Smooth muscle cell (in vitro differentiated cells): ENCODE data around the gene PIP4P1. TPM values are rescaled to one million over a fixed set of nuclear protein-coding genes. Genes with fewer than 3 reads are reported as not detected.
A peak's percentile ranks its signal among the peaks of the same experiment; 100 is the strongest.

ENCODE experiments used
- DNase-seq: peaks from one replicate; lab custom pipeline; 2025; ENCODE audit not compliant: unreplicated experiment; lab: John Stamatoyannopoulos, UW
- H2AFZ ChIP-seq: fragments of 200-600 bp; sonication (generic); 2 replicates; pipeline ENCODE4 v1.6.0; 2016; ENCODE audit warnings: antibody characterized with exemption, low read depth, mild to moderate bottlenecking
- H3F3A ChIP-seq: fragments of 200-600 bp; sonication (generic); 2 replicates; pipeline ENCODE4 v1.6.0; 2017; ENCODE audit warnings: antibody characterized with exemption, low read depth
- H3K27ac ChIP-seq: fragments of 200-600 bp; sonication (generic); 2 replicates; pipeline ENCODE4 v1.5.1; 2016; ENCODE audit warnings: low read depth, mild to moderate bottlenecking
- H3K27me3 ChIP-seq: fragments of 200-600 bp; sonication (generic); 2 replicates; pipeline ENCODE4 v1.6.1; 2016; ENCODE audit warnings: low read depth, mild to moderate bottlenecking
- H3K36me3 ChIP-seq: fragments of 200-600 bp; sonication (generic); 2 replicates; pipeline ENCODE4 v1.5.1; 2016; ENCODE audit warnings: low read depth
- H3K4me1 ChIP-seq: fragments of 200-600 bp; sonication (generic); 2 replicates; pipeline ENCODE4 v1.5.1; 2016; ENCODE audit warnings: low read depth
- H3K4me2 ChIP-seq: fragments of 200-600 bp; sonication (generic); 2 replicates; pipeline ENCODE4 v1.6.0; 2016; ENCODE audit warnings: mild to moderate bottlenecking
- H3K4me3 ChIP-seq: fragments of 200-600 bp; sonication (generic); 2 replicates; pipeline ENCODE4 v1.5.1; 2016; ENCODE audit warnings: mild to moderate bottlenecking
- H3K79me2 ChIP-seq: fragments of 200-600 bp; sonication (generic); 2 replicates; pipeline ENCODE4 v1.6.0; 2016; ENCODE audit warnings: low read depth, mild to moderate bottlenecking
- H3K9ac ChIP-seq: fragments of 200-600 bp; sonication (generic); 2 replicates; pipeline ENCODE4 v1.6.0; 2016; ENCODE audit warnings: low read depth
- H3K9me3 ChIP-seq: fragments of 200-600 bp; sonication (generic); replicated peaks from 2 replicates; pipeline ENCODE4 v1.5.1; 2016; ENCODE audit warnings: low read depth
- H4K20me1 ChIP-seq: fragments of 200-600 bp; sonication (generic); 2 replicates; pipeline ENCODE4 v1.6.0; 2016; ENCODE audit warnings: low read depth
- WGBS: methylation state at CpG from one replicate; pipeline ENCODE4 v1.1.7; 2016; ENCODE audit warnings: low lambda C conversion rate; 5-methylcytosine and 5-hydroxymethylcytosine counted together
- polyA plus RNA-seq: library from polyadenylated mRNA; unstranded; fragments of >200 nt; fragmentation: Nextera tagmentation; extraction: Ambion mirVana; gene quantifications from 2 replicates; pipeline ENCODE4 v1.2.1, GENCODE V29; 2016
- total RNA-seq: library from RNA; depleted of rRNA; stranded (reverse); fragments of >200 nt; gene quantifications from 2 replicates; pipeline ENCODE4 v1.2.3, GENCODE V29; 2014
- TF ChIP-seq, protein P1 (sequence below): fragments of 200-600 bp; sonication (generic); IDR thresholded peaks from 2 replicates; pipeline ENCODE4 v1.5.1; 2017; ENCODE audit warnings: borderline replicate concordance, mild to moderate bottlenecking, antibody characterized with exemption; ENCODE audit not compliant: insufficient read depth, poor library complexity, severe bottlenecking

PIP4P1 gene
- total and polyA plus RNA-seq, 2 experiments from 2014 or later, result 24.8 to 54.9 TPM

DNA sequence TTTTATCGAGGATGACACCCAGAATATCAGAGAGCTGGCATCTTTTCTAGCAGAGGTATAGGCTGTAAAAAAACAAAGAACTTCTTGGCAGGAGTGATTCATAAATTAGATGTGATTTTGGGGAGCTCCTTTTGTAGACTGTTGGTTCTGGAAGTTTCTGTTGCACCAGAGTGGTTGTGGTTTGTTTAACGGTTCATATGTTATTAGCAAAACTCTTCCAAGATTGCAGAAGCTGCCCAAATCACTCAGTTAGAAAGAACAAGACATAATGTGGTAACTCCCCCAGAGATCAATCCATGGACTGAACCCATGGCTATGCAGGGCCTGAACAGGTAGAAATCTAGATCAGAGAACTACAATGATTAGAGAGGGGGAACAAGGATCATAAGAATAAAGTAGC is 37.4 kb upstream of the PIP4P1 start:
- no peak overlapping the region for H3K4me3 ChIP-seq
- H3K79me2 ChIP-seq, result no peaks in the 10 kb centered on the region
- no peak overlapping the region for H2AFZ ChIP-seq
- 82% methylated on average over 2 of the region's 2 CpGs for WGBS
- H4K20me1 ChIP-seq, result no peaks in the 10 kb centered on the region
- TF ChIP-seq, protein P1, sequence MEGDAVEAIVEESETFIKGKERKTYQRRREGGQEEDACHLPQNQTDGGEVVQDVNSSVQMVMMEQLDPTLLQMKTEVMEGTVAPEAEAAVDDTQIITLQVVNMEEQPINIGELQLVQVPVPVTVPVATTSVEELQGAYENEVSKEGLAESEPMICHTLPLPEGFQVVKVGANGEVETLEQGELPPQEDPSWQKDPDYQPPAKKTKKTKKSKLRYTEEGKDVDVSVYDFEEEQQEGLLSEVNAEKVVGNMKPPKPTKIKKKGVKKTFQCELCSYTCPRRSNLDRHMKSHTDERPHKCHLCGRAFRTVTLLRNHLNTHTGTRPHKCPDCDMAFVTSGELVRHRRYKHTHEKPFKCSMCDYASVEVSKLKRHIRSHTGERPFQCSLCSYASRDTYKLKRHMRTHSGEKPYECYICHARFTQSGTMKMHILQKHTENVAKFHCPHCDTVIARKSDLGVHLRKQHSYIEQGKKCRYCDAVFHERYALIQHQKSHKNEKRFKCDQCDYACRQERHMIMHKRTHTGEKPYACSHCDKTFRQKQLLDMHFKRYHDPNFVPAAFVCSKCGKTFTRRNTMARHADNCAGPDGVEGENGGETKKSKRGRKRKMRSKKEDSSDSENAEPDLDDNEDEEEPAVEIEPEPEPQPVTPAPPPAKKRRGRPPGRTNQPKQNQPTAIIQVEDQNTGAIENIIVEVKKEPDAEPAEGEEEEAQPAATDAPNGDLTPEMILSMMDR, result no peak
- no peaks in the 10 kb centered on the region for H3K4me1 ChIP-seq
- no peaks in the 10 kb centered on the region for H3K36me3 ChIP-seq
- no peak overlapping the region for H3K4me2 ChIP-seq
- no peak overlapping the region for H3K9ac ChIP-seq
- H3K27ac ChIP-seq, result no peak overlapping the region
- H3K9me3 ChIP-seq, result no peaks in the 10 kb centered on the region
- H3K27me3 ChIP-seq, result no peaks in the 10 kb centered on the region
- DNase-seq, result no peak
- H3F3A ChIP-seq, result no peaks in the 10 kb centered on the region

DNA sequence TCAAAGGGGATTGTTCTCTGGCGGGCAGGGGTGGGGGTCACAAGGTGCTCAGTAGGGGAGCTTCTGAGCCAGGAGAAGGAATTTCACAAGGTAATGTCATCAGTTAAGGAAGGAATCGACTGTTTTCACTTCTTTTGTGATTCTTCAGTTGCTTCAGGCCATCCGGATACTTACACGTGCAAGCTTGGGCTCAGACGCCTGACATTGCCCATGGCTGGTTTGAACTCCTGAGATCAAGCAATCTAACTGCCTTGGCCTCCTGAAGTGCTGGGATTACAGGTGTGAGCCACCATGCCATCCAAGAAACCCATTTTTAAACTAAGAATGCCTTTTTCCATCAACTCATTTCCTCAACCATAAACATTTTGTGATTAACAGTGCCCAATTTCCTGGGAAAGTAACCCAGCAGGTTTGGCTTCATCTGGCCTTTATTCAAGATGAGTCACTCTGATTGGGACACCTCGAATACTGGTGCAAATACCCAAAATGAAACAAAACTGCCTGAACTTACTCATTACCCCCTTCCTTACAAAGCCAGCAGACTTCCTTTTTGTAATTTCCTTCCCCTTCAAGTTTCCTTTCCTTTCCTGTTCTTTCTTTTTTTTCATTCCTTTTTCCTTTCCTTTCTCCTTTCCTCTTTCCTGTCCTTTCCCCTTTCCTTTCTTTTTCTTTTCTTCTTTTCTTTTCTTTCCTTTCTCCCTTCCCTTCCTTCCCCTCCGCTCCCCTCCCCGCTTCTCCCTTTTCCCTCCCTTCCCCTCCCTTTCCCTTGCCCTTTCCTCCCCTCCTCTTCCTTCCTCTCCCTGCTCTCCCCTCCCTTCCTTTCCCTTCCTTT is 33.9 kb upstream of the PIP4P1 start:
- Histone ChIP-seq H3K36me3 (no peaks in the 10 kb centered on the region), H3K79me2 (no peaks in the 10 kb centered on the region), H4K20me1 (no peaks in the 10 kb centered on the region), H3K27me3 (no peaks in the 10 kb centered on the region), H3K9ac (no peak overlapping the region), H3K4me2 (no peak overlapping the region), H3K4me1 (no peaks in the 10 kb centered on the region), H3K27ac (no peak overlapping the region), H3K9me3 (no peaks in the 10 kb centered on the region), H2AFZ (no peak overlapping the region), H3K4me3 (no peak overlapping the region), H3F3A (no peaks in the 10 kb centered on the region)
- TF ChIP-seq, protein P1, result no peak
- 63% methylated on average over 8 of the region's 8 CpGs for WGBS
- no peak for DNase-seq

DNA sequence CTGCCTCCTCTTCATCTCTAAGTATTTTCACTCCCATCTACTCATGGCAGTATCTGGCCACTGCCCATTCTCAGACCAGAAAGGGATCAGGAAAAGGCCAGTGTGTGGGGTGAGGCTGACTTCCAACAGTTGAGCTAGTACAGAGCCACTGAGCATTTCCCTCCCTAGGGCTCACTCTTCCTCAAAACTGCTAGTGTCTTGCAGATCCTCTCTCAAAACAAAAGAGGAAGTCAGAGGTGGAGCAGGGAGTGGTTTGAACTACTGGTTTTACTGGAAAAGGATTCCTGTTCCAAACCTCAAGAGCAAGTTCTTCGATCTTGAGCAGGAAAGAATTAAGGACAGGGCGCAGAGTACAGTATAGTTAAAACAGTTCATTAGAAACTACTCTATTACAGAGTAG is 32.4 kb upstream of the PIP4P1 start:
- H3K36me3 ChIP-seq, result no peaks in the 10 kb centered on the region
- no peak overlapping the region for H3K4me2 ChIP-seq
- H3K4me3 ChIP-seq, result no peak overlapping the region
- TF ChIP-seq, protein P1, result no peak
- DNase-seq, result no peak
- H3K27ac ChIP-seq, result peak overlapping the region; percentile 3
- H3K4me1 ChIP-seq, result no peaks in the 10 kb centered on the region
- WGBS, result 75% methylated on average over 2 of the region's 2 CpGs
- H3K27me3 ChIP-seq, result no peaks in the 10 kb centered on the region
- H3K9me3 ChIP-seq, result no peaks in the 10 kb centered on the region
- H3F3A ChIP-seq, result no peaks in the 10 kb centered on the region
- H3K79me2 ChIP-seq, result no peaks in the 10 kb centered on the region
- no peak overlapping the region for H2AFZ ChIP-seq
- H3K9ac ChIP-seq, result no peak overlapping the region
- no peaks in the 10 kb centered on the region for H4K20me1 ChIP-seq

DNA sequence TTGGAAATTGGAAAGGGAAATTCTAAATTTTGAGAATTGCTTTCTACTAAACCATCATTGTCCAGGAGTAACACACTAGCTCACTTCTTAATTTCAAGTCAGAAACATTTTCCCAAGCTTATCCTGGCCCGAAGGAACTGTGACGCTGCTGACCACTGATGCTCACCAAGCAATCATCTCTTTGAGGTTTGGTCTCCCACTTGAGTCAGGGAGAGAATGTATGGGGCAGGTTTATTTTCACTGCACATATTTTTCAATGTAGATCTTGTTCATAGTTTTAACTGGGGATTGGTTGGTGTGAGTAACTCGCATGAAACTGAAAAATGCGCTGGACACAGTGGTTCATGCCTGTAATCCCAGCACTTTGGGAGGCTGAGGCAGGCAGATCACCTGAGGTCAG is 31.3 kb upstream of the PIP4P1 start:
- no peak overlapping the region for H2AFZ ChIP-seq
- H4K20me1 ChIP-seq, result no peaks in the 10 kb centered on the region
- H3F3A ChIP-seq, result no peaks in the 10 kb centered on the region
- H3K27me3 ChIP-seq, result no peaks in the 10 kb centered on the region
- H3K4me1 ChIP-seq, result no peaks in the 10 kb centered on the region
- TF ChIP-seq, protein P1, result no peak
- no peaks in the 10 kb centered on the region for H3K36me3 ChIP-seq
- H3K27ac ChIP-seq, result no peak overlapping the region
- H3K9ac ChIP-seq, result no peak overlapping the region
- H3K4me2 ChIP-seq, result no peak overlapping the region
- no peak for DNase-seq
- H3K79me2 ChIP-seq, result no peaks in the 10 kb centered on the region
- 91% methylated on average over 4 of the region's 4 CpGs for WGBS
- no peak overlapping the region for H3K4me3 ChIP-seq
- H3K9me3 ChIP-seq, result no peaks in the 10 kb centered on the region
